Left ventricle myocardium inferior (tissue), 1 donor: ENCODE data around the gene BICC1. TPM values are rescaled to one million over a fixed set of nuclear protein-coding genes. Genes with fewer than 3 reads are reported as not detected.

Experiments
- DNase-seq: peaks from one replicate; pipeline ENCODE4 v3.0.0-alpha.2; 2020
- H3K27ac ChIP-seq: fragments of 200-600 bp; replicated peaks from 2 replicates; pipeline ENCODE4 v1.8.0; 2021
- H3K27me3 ChIP-seq: fragments of 200-600 bp; 2 replicates; pipeline ENCODE4 v1.8.0; 2021; ENCODE audit warnings: low read depth
- H3K36me3 ChIP-seq: fragments of 200-600 bp; 2 replicates; pipeline ENCODE4 v1.8.0; 2021
- H3K4me1 ChIP-seq: fragments of 200-600 bp; 2 replicates; pipeline ENCODE4 v1.8.0; 2021
- H3K4me3 ChIP-seq: fragments of 200-600 bp; 2 replicates; pipeline ENCODE4 v1.8.0; 2021; ENCODE audit warnings: mild to moderate bottlenecking, moderate library complexity
- H3K9me3 ChIP-seq: fragments of 200-600 bp; replicated peaks from 2 replicates; pipeline ENCODE4 v1.8.0; 2021
- intact Hi-C: fragments of 100-400 bp; cut with micrococcal nuclease; formaldehyde crosslinking; loops from one replicate; pipeline ENCODE4 v1.11.0; 2022
- total RNA-seq: library from RNA; stranded (reverse); fragmentation: NEBNext Ultra II Directional; extraction: Animal tissue kit (Norgen Biotek cat#: 25700); gene quantifications from one replicate; pipeline ENCODE4 v1.2.1, GENCODE V29; 2021
- TF ChIP-seq, protein P1 (sequence below): fragments of 200-600 bp; IDR thresholded peaks from 2 replicates; pipeline ENCODE4 v1.8.0; 2021; ENCODE audit warnings: antibody characterized with exemption, mild to moderate bottlenecking, borderline replicate concordance
- donor health status: DM: no; HTN: yes; CAD: no; lungs with severe emphysema.

BICC1 gene
- total RNA-seq, 1 donor from 2014 or later = 5.7 TPM

DNA sequence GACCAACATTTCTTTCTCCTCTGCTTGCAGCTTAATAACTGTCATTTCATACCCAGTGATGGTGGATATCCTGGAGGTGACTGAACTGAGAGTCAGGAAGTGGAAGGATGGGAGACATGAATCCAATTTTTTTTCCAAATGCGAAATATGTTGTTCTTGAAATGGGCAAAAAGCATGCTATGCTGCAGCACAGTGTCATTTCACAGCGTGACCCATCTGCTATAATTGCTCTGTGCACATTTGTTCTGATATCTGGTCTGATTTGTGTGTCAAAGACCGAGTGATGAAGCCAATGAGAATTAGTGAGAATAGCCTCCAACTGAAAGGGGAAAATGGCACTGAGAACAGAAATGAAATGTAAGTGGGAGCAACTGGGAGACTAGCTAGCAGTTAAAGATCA, 334.2 kb downstream of the BICC1 start:
- no peak overlapping the region for H3K4me3 ChIP-seq
- TF ChIP-seq, protein P1, sequence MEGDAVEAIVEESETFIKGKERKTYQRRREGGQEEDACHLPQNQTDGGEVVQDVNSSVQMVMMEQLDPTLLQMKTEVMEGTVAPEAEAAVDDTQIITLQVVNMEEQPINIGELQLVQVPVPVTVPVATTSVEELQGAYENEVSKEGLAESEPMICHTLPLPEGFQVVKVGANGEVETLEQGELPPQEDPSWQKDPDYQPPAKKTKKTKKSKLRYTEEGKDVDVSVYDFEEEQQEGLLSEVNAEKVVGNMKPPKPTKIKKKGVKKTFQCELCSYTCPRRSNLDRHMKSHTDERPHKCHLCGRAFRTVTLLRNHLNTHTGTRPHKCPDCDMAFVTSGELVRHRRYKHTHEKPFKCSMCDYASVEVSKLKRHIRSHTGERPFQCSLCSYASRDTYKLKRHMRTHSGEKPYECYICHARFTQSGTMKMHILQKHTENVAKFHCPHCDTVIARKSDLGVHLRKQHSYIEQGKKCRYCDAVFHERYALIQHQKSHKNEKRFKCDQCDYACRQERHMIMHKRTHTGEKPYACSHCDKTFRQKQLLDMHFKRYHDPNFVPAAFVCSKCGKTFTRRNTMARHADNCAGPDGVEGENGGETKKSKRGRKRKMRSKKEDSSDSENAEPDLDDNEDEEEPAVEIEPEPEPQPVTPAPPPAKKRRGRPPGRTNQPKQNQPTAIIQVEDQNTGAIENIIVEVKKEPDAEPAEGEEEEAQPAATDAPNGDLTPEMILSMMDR = no peak
- intact Hi-C loops = no loop called here
- H3K9me3 ChIP-seq = no peaks in the 10 kb centered on the region
- H3K27me3 ChIP-seq = no peaks in the 10 kb centered on the region
- H3K4me1 ChIP-seq = no peaks in the 10 kb centered on the region
- no peak for DNase-seq
- H3K27ac ChIP-seq = no peak overlapping the region
- H3K36me3 ChIP-seq = no peaks in the 10 kb centered on the region

DNA sequence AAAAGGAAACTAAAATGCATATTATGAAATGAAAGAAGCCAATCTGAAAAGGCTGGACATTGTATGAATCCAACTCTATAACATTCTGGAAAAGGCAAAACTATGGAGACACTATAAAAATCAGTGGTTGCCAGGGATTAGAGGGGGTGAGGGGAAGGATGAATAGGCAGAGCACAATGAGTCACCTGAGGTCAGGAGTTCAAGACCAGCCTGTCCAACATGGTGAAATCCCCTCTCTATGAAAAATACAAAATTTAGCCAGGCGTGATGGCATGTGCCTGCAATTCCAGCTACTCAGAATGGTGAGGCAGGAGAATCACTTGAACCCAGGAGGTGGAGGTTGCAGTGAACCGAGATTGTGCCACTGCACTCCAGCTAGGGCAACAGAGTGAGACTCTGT, 338.9 kb downstream of the BICC1 start:
- peaks cover 30% of the 10 kb centered on the region for H3K4me1 ChIP-seq
- H3K27ac ChIP-seq = no peak overlapping the region
- H3K4me3 ChIP-seq = no peak overlapping the region
- TF ChIP-seq, protein P1 = no peak
- DNase-seq = no peak
- no peaks in the 10 kb centered on the region for H3K27me3 ChIP-seq
- H3K9me3 ChIP-seq = no peaks in the 10 kb centered on the region
- intact Hi-C loops = no loop called here
- H3K36me3 ChIP-seq = no peaks in the 10 kb centered on the region

DNA sequence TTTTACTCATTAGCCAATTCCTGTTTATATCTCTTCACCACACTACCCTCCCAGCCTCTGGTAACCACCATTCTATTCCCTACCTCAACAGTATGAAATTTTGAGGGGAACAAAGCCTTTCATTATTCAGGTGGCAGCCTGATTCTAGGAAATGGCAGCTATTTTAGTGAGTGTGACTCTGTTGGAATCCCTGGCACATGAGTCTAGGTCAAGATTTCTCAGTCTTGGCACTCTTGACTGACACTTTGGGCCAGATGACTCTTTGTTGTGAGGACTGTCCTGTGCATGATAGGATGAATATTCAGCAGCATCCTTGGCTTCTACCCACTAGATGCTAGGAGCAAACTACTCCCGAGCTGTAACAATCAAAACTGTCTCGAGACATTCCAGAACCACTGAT, 341.0 kb downstream of the BICC1 start:
- DNase-seq = no peak
- Histone ChIP-seq H3K9me3 (peaks cover 7% of the 10 kb centered on the region), H3K27ac (no peak overlapping the region), H3K4me1 (peaks cover 38% of the 10 kb centered on the region), H3K27me3 (no peaks in the 10 kb centered on the region), H3K4me3 (no peak overlapping the region), H3K36me3 (no peaks in the 10 kb centered on the region)
- intact Hi-C loops = no loop called here
- TF ChIP-seq, protein P1 = no peak

DNA sequence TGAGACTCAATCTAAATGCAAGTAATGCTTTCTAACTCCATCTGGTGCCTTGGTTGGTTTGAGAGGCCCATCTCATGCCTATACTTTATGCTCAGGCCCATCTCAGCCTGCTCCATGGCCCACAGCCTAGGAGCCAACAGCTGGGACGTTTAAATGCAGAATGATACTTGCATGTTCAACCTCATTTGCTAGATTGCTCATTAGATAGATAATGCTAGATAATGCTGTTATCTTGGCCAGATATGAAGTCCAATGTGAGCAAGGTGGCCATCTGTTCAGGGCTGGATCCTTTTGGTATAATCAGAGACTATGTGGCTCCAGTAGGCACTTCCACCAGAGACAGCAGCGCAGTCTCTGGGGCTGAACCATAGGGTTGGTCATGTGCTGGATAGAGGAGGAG, 342.1 kb downstream of the BICC1 start:
- TF ChIP-seq, protein P1 = no peak
- peaks cover 38% of the 10 kb centered on the region for H3K4me1 ChIP-seq
- H3K9me3 ChIP-seq = peaks cover 11% of the 10 kb centered on the region
- H3K27ac ChIP-seq = no peak overlapping the region
- no peaks in the 10 kb centered on the region for H3K27me3 ChIP-seq
- no peak overlapping the region for H3K4me3 ChIP-seq
- DNase-seq = no peak
- intact Hi-C loops = no loop called here
- no peaks in the 10 kb centered on the region for H3K36me3 ChIP-seq

DNA sequence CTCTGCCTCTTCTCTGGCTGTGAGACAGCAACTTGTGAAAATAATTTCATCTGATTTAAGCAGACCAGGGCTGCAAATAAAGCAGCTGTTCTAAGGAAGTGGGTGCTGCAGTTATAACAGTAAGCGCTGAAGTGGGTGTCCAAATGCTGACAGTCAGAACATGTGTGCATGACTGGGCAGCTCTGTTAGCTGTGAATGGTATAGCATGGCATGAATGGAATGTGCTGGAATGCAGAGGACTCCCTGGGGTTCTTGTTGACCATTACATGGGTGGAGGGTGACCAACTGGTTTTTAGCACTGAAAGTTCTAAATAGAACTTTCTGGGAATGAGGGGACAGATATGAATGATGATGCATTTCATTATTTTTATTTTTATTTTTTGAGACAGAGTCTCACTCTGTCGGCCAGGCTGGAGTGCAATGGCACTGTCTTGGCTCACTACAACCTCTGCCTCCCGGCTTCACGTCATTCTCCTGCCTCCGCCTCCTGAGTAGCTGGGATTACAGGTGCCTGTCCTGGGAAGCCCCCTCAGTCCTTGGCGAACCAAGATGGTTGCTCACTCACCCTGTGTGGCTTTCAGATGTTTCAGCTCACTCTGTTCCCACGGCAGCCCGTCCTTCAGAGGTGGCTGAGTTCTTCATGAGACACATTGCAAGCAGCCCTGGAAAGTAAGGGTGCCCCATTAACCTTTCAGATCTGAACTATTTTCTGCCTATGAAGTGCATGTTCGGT, 344.0 kb downstream of the BICC1 start:
- intact Hi-C loops = no loop called here
- peak overlapping the region; percentile 41 for H3K27ac ChIP-seq
- no peaks in the 10 kb centered on the region for H3K27me3 ChIP-seq
- TF ChIP-seq, protein P1 = no peak
- no peaks in the 10 kb centered on the region for H3K36me3 ChIP-seq
- H3K4me1 ChIP-seq = peaks cover 38% of the 10 kb centered on the region
- H3K9me3 ChIP-seq = peaks cover 11% of the 10 kb centered on the region
- DNase-seq = no peak
- H3K4me3 ChIP-seq = no peak overlapping the region
